OCI-LY7 (cell line): ENCODE results near the gene VOPP1. TPM values are rescaled to one million over a fixed set of nuclear protein-coding genes. Genes with fewer than 3 reads are reported as not detected.
"Not testable (repeated sequence)": the region's sequence is repeated elsewhere in the genome, so short reads cannot be mapped to it uniquely, and the experiment has no call there.

ENCODE experiments used
- BruUV-seq: library from RNA; stranded (reverse); fragments of 400-500 nt; replicated peaks from 2 replicates; lab custom pipeline; 2021; lab: Mats Ljungman, UMichigan
- CTCF ChIA-PET: fragments of 300-600 bp; sonication (Branson Sonifier 250); formaldehyde crosslinking; loops from one replicate; lab custom pipeline; 2022; ENCODE audit warnings: antibody characterized with exemption; ENCODE audit not compliant: unreplicated experiment; lab: Charles Lee
- POLR2A ChIA-PET: fragments of 300-600 bp; sonication (Branson Sonifier 250); formaldehyde crosslinking; loops from one replicate; lab custom pipeline; 2022; ENCODE audit warnings: antibody characterized with exemption; lab: Charles Lee
- DNase-seq: peaks from one replicate; pipeline ENCODE4 v3.0.0-alpha.2; 2015; ENCODE audit warnings: low spot score
- H2AFZ ChIP-seq: fragments of 200-600 bp; sonication (generic), shearing (Covaris generic); 2 replicates; pipeline ENCODE4 v1.6.1; 2014; ENCODE audit warnings: mild to moderate bottlenecking, antibody characterized with exemption, low read length, moderate library complexity
- H3K27ac ChIP-seq: fragments of 200-600 bp; sonication (generic); 2 replicates; pipeline ENCODE4 v1.5.1; 2014; ENCODE audit warnings: mixed run types, low read depth, mild to moderate bottlenecking, moderate library complexity, low read length, inconsistent platforms; ENCODE audit not compliant: poor library complexity, severe bottlenecking
- H3K36me3 ChIP-seq: fragments of 200-600 bp; sonication (generic); 2 replicates; pipeline ENCODE4 v1.6.1; 2014; ENCODE audit warnings: mild to moderate bottlenecking, antibody characterized with exemption, low read length, moderate library complexity, mixed read lengths; ENCODE audit not compliant: insufficient read depth
- H3K4me1 ChIP-seq: fragments of 200-600 bp; sonication (generic); 2 replicates; pipeline ENCODE4 v1.5.1; 2014; ENCODE audit warnings: mild to moderate bottlenecking, low read length; ENCODE audit not compliant: insufficient read depth, poor library complexity, severe bottlenecking
- H3K4me2 ChIP-seq: fragments of 200-600 bp; sonication (generic); 2 replicates; pipeline ENCODE4 v1.6.1; 2014; ENCODE audit warnings: mild to moderate bottlenecking, low read length
- H3K4me3 ChIP-seq: fragments of 200-600 bp; sonication (generic); 2 replicates; pipeline ENCODE4 v1.5.1; 2014; ENCODE audit warnings: mild to moderate bottlenecking, low read depth, low read length; ENCODE audit not compliant: poor library complexity, severe bottlenecking
- H3K79me2 ChIP-seq: fragments of 200-600 bp; sonication (generic); 2 replicates; pipeline ENCODE4 v1.6.1; 2016; ENCODE audit warnings: low read depth, mild to moderate bottlenecking, low read length, moderate library complexity, mixed read lengths; ENCODE audit not compliant: insufficient read depth
- H3K9me2 ChIP-seq: fragments of 200-600 bp; sonication (generic); 2 replicates; pipeline ENCODE4 v1.6.1; 2016; ENCODE audit warnings: mild to moderate bottlenecking, low read length, mixed read lengths; ENCODE audit not compliant: insufficient read depth
- H3K9me3 ChIP-seq: fragments of 200-600 bp; sonication (generic); 2 replicates; pipeline ENCODE4 v1.6.1; 2014; ENCODE audit warnings: mild to moderate bottlenecking, mixed run types, low read length, mixed read lengths
- H4K20me1 ChIP-seq: fragments of 200-600 bp; sonication (generic); 2 replicates; pipeline ENCODE4 v1.6.1; 2014; ENCODE audit warnings: mild to moderate bottlenecking, antibody characterized with exemption, low read length, moderate library complexity, mixed read lengths; ENCODE audit not compliant: insufficient read depth
- EZH2phosphoT487 ChIP-seq: fragments of 200-600 bp; sonication (generic); IDR thresholded peaks from 2 replicates; pipeline ENCODE4 v1.6.1; 2018; ENCODE audit warnings: low read depth, borderline replicate concordance, mild to moderate bottlenecking, mixed run types, antibody characterized with exemption, low read length, moderate library complexity, mixed read lengths
- intact Hi-C: fragments of 100-400 bp; cut with micrococcal nuclease; formaldehyde crosslinking; loops from one replicate; pipeline ENCODE4 v1.10.0; 2022; ENCODE audit not compliant: unreplicated experiment
- total RNA-seq, 2 experiments: library from RNA; depleted of rRNA in 1 of 2; stranded (reverse); fragments of >200 nt in 1 of 2; shearing (Covaris generic) in 1 of 2; gene quantifications; 2 replicates each; pipeline ENCODE4 v1.2.3, GENCODE V29; 2014 to 2022
- TF ChIP-seq, protein P1 (sequence below): fragments of 200-600 bp; sonication (generic); conservative IDR thresholded peaks from 2 replicates; pipeline ENCODE4 v1.5.1; 2014; ENCODE audit warnings: mild to moderate bottlenecking, antibody characterized with exemption, low read length, moderate library complexity, mixed read lengths

The VOPP1 gene
- total RNA-seq, 2 experiments from 2014 or later = 68.8 to 72.1 TPM

DNA sequence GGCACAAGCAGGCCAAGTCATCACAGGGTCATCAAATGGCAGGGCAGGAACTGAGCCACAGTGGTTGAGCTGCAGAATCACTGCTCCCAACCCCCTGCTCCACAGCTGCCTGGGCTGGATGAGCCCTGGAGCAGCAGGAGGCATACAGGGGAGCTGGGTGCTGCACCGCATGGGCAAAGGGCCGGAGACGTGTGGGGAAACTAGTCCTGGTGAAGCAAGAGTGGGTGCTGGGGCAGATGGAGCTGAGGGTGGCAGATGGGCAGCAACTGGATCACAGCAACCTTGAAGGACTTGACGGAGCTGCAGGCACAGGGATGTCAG, 16.0 kb upstream of the VOPP1 start:
- Histone ChIP-seq H3K36me3 (no peaks in the 10 kb centered on the region), H3K4me3 (no peak overlapping the region), H3K79me2 (no peaks in the 10 kb centered on the region), H2AFZ (no peak overlapping the region), H4K20me1 (no peaks in the 10 kb centered on the region), H3K4me2 (no peak overlapping the region), H3K9me2 (no peaks in the 10 kb centered on the region), H3K9me3 (no peaks in the 10 kb centered on the region), H3K27ac (no peak overlapping the region), H3K4me1 (no peaks in the 10 kb centered on the region)
- BruUV-seq = no TSS peak
- DNase-seq = no peak
- TF ChIP-seq, protein P1, sequence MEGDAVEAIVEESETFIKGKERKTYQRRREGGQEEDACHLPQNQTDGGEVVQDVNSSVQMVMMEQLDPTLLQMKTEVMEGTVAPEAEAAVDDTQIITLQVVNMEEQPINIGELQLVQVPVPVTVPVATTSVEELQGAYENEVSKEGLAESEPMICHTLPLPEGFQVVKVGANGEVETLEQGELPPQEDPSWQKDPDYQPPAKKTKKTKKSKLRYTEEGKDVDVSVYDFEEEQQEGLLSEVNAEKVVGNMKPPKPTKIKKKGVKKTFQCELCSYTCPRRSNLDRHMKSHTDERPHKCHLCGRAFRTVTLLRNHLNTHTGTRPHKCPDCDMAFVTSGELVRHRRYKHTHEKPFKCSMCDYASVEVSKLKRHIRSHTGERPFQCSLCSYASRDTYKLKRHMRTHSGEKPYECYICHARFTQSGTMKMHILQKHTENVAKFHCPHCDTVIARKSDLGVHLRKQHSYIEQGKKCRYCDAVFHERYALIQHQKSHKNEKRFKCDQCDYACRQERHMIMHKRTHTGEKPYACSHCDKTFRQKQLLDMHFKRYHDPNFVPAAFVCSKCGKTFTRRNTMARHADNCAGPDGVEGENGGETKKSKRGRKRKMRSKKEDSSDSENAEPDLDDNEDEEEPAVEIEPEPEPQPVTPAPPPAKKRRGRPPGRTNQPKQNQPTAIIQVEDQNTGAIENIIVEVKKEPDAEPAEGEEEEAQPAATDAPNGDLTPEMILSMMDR = no peak
- no peak for TF ChIP-seq EZH2phosphoT487
- ChIA-PET CTCF (no interaction called here), POLR2A (interaction anchor here (1.3 kb wide), 1 partner anchor 66 kb away, joined by 3 read pairs; no protein-coding TSS in a partner anchor)
- intact Hi-C loops = no loop called here

DNA sequence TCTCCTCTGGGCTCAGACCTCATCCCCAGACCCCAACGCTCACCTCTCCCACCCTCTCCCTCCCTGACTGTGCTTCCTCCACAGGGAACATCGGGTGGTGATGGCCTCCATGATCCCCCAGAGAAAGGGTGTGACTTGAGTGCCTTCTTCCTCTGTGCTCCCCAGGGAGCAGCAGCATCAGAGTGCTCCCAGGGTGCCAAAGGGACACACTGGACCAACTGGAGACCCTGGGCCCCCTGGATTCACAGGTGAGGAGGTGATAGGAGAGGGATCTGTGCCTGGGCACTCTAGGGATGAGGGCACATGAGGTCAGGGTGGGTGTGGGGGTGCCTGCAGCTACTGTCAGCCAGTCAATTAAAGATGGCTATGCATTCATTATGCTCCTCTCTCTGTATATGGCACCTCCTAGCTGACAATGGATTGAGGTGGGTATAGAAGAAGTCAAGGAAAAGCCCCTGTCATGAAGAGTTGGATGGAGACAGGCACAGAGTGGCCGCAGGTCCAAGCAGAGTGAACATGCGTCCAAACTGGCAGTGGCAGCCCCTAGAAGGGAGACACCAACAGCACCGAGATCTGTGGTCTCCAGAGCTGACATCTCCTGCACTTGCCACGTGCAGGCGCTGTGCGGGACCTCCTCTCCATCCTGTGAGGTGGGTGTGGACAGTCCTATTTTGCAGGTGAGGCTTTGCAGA, 15.5 kb upstream of the VOPP1 start:
- no peak overlapping the region for H3K27ac ChIP-seq
- TF ChIP-seq, protein P1 = peak; percentile 34; the same call in 1 of the 2 replicates
- no peak for TF ChIP-seq EZH2phosphoT487
- no peaks in the 10 kb centered on the region for H3K36me3 ChIP-seq
- H3K4me1 ChIP-seq = no peaks in the 10 kb centered on the region
- no TSS peak for BruUV-seq
- no peak for DNase-seq
- ChIA-PET POLR2A (interaction anchor here (1.3 kb wide), 1 partner anchor 65 kb away, joined by 3 read pairs; no protein-coding TSS in a partner anchor), CTCF (no interaction called here)
- no peaks in the 10 kb centered on the region for H3K9me3 ChIP-seq
- H4K20me1 ChIP-seq = no peaks in the 10 kb centered on the region
- no peaks in the 10 kb centered on the region for H3K79me2 ChIP-seq
- H3K9me2 ChIP-seq = no peaks in the 10 kb centered on the region
- intact Hi-C loops = no loop called here
- no peak overlapping the region for H3K4me3 ChIP-seq
- H2AFZ ChIP-seq = no peak overlapping the region
- H3K4me2 ChIP-seq = no peak overlapping the region

DNA sequence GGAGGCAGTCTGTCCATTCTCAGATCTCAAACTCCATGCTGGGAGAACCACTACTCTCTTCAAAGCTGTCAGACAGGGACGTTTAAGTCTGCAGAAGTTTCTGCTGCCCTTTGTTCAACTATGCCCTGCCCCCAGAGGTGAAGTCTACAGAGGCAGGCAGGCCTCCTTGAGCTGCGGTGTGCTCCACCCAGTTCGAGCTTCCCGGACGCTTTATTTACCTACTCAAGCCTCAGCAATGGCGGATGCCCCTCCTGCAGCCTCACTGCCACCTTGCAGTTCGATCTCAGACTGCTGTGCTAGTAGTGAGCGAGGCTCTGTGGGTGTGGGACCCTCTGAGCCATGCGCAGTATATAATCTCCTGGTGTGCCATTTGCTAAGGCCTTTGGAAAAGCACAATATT, 10.4 kb upstream of the VOPP1 start:
- H3K4me1 ChIP-seq, H3K9me3 ChIP-seq, H3K36me3 ChIP-seq, intact Hi-C loops, H3K9me2 ChIP-seq, POLR2A ChIA-PET, H3K4me2 ChIP-seq, H3K79me2 ChIP-seq, H3K4me3 ChIP-seq, BruUV-seq, H4K20me1 ChIP-seq, CTCF ChIA-PET, H2AFZ ChIP-seq, H3K27ac ChIP-seq, DNase-seq: not testable (repeated sequence)
